Activated CD4-positive, CD25-positive, alpha-beta regulatory T cell treated with anti-CD3 and anti-CD28 coated beads, Interleukin-2, amount 50 U/mL, for 24 hours (primary cell): ENCODE results near the gene OMA1.
"Not testable (repeated sequence)": the region's sequence is repeated elsewhere in the genome, so short reads cannot be mapped to it uniquely, and the experiment has no call there.

Experiments
- ATAC-seq, 2 donors: fragments of 150-1000 bp; cut with Tn5 transposase; one replicate each; pipeline ENCODE4 v1.10.0; 2021; ENCODE audit warnings: mild to moderate bottlenecking in 1 of 2, moderate library complexity in 1 of 2

OMA1 gene

GRCh38 chr1:58524353-58524945 is 22.1 kb downstream of the OMA1 start:
- ATAC-seq = no peak

GRCh38 chr1:58515794-58516401 is 30.6 kb downstream of the OMA1 start:
- ATAC-seq = peak; percentile 36 to 44

GRCh38 chr1:58513956-58514355 is 32.6 kb downstream of the OMA1 start:
- ATAC-seq = no peak

GRCh38 chr1:58508629-58509028 is 37.9 kb downstream of the OMA1 start:
- ATAC-seq = no peak

GRCh38 chr1:58505286-58505685 is 41.2 kb downstream of the OMA1 start:
- ATAC-seq = no peak

- peak in 1 of 2 donors; percentile 48 for ATAC-seq
Measured at GRCh38 chr1:58502519-58502918, 44.0 kb downstream of the OMA1 start.

- no peak for ATAC-seq
Measured at GRCh38 chr1:58500043-58500442, 46.5 kb downstream of the OMA1 start.

GRCh38 chr1:58497499-58497898 is 49.0 kb downstream of the OMA1 start:
- ATAC-seq = no peak

GRCh38 chr1:58496042-58496441 is 50.5 kb downstream of the OMA1 start:
- ATAC-seq = no peak

GRCh38 chr1:58488914-58489313 is 57.6 kb downstream of the OMA1 start:
- ATAC-seq = not testable (repeated sequence)

- no peak for ATAC-seq
Measured at GRCh38 chr1:58487002-58487401, 59.5 kb downstream of the OMA1 start.

GRCh38 chr1:58481962-58482361 is 64.6 kb downstream of the OMA1 start:
- no peak for ATAC-seq

GRCh38 chr1:58480191-58480590 is 66.3 kb downstream of the OMA1 start:
- ATAC-seq = no peak

- no peak for ATAC-seq
Measured at GRCh38 chr1:58477390-58477789, 69.1 kb downstream of the OMA1 start.

GRCh38 chr1:58476179-58476578 is 70.3 kb downstream of the OMA1 start:
- ATAC-seq = no peak

GRCh38 chr1:58469476-58469875 is 77.0 kb downstream of the OMA1 start:
- no peak for ATAC-seq

GRCh38 chr1:58469016-58469415 is 77.5 kb downstream of the OMA1 start:
- no peak for ATAC-seq

GRCh38 chr1:58468612-58469011 is 77.9 kb downstream of the OMA1 start:
- no peak for ATAC-seq

- ATAC-seq = no peak
Measured at GRCh38 chr1:58466630-58467241, 79.8 kb downstream of the OMA1 start.

- no peak for ATAC-seq
Measured at GRCh38 chr1:58465825-58466629, 80.5 kb downstream of the OMA1 start.

- no peak for ATAC-seq
Measured at GRCh38 chr1:58465176-58465575, 81.3 kb downstream of the OMA1 start.

GRCh38 chr1:58460469-58460868 is 86.1 kb downstream of the OMA1 start:
- no peak for ATAC-seq

- no peak for ATAC-seq
Measured at GRCh38 chr1:58459911-58460310, 86.6 kb downstream of the OMA1 start.
